K562 treated with DMSO at 1 percent for 4 hours (cell line): ENCODE results near the gene PLK2. TPM values are rescaled to one million over a fixed set of nuclear protein-coding genes. Genes with fewer than 3 reads are reported as not detected.

Source experiments
- total RNA-seq: library from RNA; unstranded; fragments of 300-600 nt; gene quantifications from 2 replicates; pipeline ENCODE4 v1.2.3, GENCODE V29; 2022; ENCODE audit not compliant: insufficient read depth

PLK2 gene
- not detected in 2 replicates for total RNA-seq

GRCh38 chr5:58460002-58460731 is at the start of gene PLK2:
TSS of gene PLK2 (minus strand) at chr5:58460086. CDS start at chr5:58459959, 127 bp downstream.

GRCh38 chr5:58491216-58491892 is 31.5 kb upstream of the PLK2 start, which contains the start of gene GAPT:
TSS of gene GAPT (plus strand) at chr5:58491435. CDS start at chr5:58494537, 3,102 bp downstream.

Other genes starting within 250 kb of the PLK2 start
- not detected in 2 replicates for gene GAPT, start 31.3 kb upstream of the PLK2 start, total RNA-seq
- gene RAB3C, start 123.0 kb upstream of the PLK2 start, total RNA-seq = not detected in 2 replicates